GM19372 (cell line): ENCODE results near the gene RNF14.

ENCODE experiments used
- ATAC-seq: cut with Tn5 transposase; IDR thresholded peaks from one replicate; pipeline ENCODE4 v1.9.1; 2021; ENCODE audit warnings: mild to moderate bottlenecking, low read depth, moderate library complexity; ENCODE audit not compliant: unreplicated experiment

Gene RNF14

DNA sequence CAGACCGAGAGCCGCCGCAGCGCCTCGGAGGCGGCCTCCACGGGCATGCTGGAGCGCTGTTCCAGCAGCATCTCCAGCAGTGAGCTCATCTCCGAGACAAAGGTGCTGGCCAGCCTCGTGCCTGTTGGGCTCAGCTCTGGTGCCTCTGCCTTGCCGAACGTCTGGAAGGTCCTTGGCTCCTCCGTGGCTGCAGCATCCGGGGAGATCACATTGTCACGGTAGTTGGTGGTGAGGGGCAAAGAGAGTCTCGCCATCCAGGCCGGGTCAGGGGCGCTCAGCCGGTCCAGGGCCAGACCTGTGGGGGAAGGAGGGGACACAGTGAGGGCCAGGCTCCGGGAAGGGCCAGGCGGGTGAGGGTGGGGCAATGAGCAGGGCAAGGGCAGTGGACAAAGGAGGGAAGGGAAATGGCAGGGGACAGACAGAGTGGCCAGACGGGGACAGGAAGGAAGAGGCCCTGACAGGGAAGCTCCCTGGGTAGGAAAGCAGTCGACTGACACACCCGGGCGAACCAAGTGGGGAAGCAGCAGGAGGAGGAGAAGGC, 23.3 kb upstream of the RNF14 start:
- no peak for ATAC-seq

GRCh38 chr5:141947316-141947715, 21.6 kb upstream of the RNF14 start:
- no peak for ATAC-seq

- no peak for ATAC-seq
These were observed 20.1 kb upstream of the RNF14 start for GRCh38 chr5:141948812-141949211.

- ATAC-seq, result no peak
These were observed 19.4 kb upstream of the RNF14 start for GRCh38 chr5:141949511-141949910.

- no peak for ATAC-seq
These were observed 18.5 kb upstream of the RNF14 start for GRCh38 chr5:141950207-141951005.

DNA sequence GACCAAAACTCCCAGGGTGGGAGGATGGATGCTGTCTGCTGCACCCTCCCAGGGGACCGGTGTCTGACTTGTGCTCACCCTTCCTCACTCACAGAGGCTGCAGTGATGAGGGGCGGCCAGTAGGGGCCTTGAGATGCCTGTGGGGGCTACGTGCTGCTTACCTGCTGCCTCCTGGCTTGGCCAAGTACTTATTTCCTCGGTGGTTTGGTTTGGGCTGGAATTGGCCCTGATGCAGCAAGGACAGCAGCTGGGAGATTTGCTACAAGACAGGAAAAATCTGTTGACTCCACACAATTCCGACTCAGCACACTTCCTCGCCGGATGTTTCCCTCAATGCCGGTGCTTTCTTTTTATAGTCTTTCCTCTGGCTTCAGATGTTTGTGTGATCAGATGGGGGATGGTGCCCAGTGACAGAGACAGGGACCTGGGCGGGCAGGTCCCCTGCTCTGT, 17.5 kb upstream of the RNF14 start:
- ATAC-seq, result peak; percentile 93

DNA sequence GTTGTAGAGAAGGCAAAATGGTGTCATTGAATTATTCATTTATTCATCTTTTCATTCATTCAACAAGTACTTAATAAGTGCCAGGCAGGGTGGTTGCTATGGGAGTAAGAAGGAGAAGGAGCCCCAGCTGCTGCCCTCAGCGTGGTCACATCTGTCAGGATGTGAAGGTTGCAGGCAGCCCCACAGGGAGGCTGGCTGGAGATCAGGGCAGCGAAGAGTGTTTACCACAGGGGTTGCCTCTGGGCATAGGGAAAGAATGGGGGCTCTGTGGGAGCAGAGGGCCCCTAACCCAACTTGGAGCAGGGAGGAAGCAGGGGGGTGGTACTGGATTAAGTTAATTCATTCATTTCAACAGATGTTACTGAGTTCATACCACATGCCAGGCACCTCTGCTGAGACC, 16.9 kb upstream of the RNF14 start:
- ATAC-seq, result no peak

- ATAC-seq, result no peak
These were observed 14.7 kb upstream of the RNF14 start for GRCh38 chr5:141954194-141954593.

GRCh38 chr5:141957367-141957996, 11.4 kb upstream of the RNF14 start:
- ATAC-seq, result no peak

GRCh38 chr5:141958113-141958512, 10.8 kb upstream of the RNF14 start, which contains the start of gene PCDH12:
Gene PCDH12, minus strand, starts transcription at chr5:141958202. Its CDS starts 351 bp downstream, at chr5:141957851.
- ATAC-seq, result no peak

DNA sequence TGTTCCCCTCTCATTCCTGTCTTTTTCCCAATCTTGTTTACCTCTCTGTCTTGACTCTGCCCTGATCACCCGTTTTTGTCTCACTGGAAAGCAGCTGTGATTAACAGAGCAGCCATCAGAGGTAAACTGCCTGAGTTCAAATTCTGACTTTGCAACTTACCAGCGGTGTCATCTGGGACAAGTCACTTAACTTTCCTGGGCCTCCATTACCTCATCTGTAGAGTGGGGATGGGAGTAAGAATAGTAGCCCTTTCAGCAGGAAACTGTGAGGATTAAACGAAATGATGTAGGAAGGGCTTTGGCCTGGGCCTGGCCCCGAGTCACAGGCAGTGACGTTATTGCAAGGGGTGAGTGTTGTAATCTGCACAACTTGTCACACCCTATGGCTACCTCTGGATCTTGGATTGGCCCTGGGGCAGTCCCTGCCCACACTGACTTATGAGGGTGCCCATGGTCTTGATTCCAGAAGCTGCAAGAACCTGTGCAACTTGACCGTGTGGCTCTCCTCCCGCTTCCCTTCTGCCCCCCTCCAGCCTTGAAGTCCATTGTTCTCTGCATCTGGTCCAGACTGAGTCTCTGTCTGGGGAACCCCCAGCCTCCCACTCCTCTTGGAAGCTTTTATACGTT, 10.2 kb upstream of the RNF14 start:
- no peak for ATAC-seq

GRCh38 chr5:141960018-141960417, 8.9 kb upstream of the RNF14 start:
- ATAC-seq, result no peak

DNA sequence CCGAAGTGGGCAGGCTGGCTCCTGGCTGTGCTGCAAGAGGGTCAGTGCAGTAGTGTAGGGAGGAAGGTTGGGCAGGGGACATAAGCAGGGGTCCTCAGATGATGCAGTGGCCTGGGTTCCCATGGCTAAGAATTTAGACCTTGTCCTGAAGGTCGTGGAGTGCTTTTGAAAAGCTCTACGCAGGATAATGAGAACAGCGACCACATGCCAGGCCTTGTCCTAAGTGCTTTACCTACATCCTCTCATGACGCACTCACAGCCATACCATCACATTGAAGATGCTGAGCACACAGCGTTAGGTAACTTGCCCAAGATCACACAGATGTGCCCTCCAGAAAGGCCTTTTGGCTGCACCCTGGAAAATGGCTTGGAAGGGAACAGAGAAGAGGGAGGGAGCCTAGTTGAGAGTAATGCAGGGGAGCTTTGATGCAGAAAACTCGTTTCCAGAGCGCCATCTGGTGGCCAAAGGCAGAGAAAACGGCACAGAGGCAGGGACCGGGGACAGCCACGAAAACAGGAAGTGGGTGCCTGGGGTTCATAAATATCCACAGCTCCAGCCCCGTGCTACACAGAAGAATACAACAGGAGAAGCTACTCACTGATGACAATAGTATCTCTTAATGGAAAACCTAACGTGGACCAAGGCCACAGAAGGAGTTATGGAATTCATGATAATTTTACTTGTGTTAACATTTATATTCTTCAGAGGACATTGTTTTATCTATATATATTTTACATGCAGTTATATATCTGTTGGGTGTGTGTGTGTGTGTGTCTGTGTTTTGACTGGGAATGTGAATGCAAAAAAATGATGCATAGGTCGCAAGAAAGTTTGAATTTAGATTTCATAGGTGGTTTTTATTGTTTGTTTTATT, 8.2 kb upstream of the RNF14 start:
- ATAC-seq, result peak; percentile 98

GRCh38 chr5:141961466-141961865, 7.4 kb upstream of the RNF14 start:
- no peak for ATAC-seq

GRCh38 chr5:141963701-141964100, 5.2 kb upstream of the RNF14 start:
- ATAC-seq, result no peak

GRCh38 chr5:141965071-141965470, 3.8 kb upstream of the RNF14 start:
- ATAC-seq, result no peak

- ATAC-seq, result no peak
These were observed 2.5 kb upstream of the RNF14 start for GRCh38 chr5:141966275-141966962.

DNA sequence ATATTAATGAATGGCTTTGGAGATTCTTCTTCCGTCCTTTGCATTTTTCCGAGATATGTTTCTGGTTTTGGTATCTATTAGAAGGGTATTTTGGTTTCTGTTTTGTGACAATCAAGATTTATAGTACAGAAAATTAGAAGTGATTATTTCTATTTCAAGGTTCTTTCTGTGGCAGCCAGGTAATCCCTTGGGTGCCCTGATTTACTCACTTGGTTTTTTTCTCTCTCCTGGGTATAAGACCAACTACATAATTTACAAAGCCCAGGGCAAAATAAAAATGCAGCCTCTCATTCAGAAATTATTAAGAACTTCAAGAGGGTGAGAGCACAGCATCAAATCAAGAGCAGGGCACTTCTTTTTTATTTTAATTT, 2.0 kb upstream of the RNF14 start:
- ATAC-seq, result no peak
